ENCODE results near the gene PPEF2.

DNA sequence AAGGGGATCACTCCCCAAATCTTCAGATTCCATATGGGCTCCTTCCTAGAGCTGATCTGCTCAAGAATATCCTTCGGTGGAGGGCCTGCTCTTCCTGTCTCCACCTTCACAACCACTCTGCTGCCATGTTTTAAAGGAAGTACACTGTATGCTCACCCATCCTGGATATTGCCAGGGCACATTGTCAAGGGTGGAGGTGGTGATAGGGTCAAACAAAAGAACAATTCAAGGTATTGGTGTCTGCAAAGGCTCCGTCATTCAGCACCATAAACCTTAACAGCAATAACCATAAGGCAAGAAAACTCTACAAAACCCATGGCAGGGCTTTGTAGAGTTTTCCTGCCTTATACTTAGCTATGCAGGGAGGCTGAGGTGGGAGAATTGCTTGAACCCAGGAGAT is 19.7 kb upstream of the PPEF2 start:
- no peak for TF ChIP-seq POLR2AphosphoS5 (IDR thresholded peaks at IDR 0.05)
- TF ChIP-seq, protein P1, sequence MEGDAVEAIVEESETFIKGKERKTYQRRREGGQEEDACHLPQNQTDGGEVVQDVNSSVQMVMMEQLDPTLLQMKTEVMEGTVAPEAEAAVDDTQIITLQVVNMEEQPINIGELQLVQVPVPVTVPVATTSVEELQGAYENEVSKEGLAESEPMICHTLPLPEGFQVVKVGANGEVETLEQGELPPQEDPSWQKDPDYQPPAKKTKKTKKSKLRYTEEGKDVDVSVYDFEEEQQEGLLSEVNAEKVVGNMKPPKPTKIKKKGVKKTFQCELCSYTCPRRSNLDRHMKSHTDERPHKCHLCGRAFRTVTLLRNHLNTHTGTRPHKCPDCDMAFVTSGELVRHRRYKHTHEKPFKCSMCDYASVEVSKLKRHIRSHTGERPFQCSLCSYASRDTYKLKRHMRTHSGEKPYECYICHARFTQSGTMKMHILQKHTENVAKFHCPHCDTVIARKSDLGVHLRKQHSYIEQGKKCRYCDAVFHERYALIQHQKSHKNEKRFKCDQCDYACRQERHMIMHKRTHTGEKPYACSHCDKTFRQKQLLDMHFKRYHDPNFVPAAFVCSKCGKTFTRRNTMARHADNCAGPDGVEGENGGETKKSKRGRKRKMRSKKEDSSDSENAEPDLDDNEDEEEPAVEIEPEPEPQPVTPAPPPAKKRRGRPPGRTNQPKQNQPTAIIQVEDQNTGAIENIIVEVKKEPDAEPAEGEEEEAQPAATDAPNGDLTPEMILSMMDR (IDR thresholded peaks at IDR 0.05) = no peak
- TF ChIP-seq POLR2A (IDR thresholded peaks at IDR 0.05) = no peak
